SK-N-SH (cell line): ENCODE data around the gene MINK1. TPM values are rescaled to one million over a fixed set of nuclear protein-coding genes. Genes with fewer than 3 reads are reported as not detected.
"Not testable (repeated sequence)": the region's sequence is repeated elsewhere in the genome, so short reads cannot be mapped to it uniquely, and the experiment has no call there.

Experiments used
- CTCF ChIA-PET: fragments of 300-600, 350-600 bp; formaldehyde crosslinking; extraction: SDS; loops from one replicate; lab custom pipeline; 2021; lab: Yijun Ruan, JAX
- POLR2A ChIA-PET: fragments of 350-600 bp; sonication (Branson Sonifier 250); formaldehyde crosslinking; extraction: SDS; loops from one replicate; lab custom pipeline; 2020; ENCODE audit warnings: antibody characterized with exemption, inconsistent platforms; lab: Yijun Ruan, JAX
- DNase-seq: peaks from one replicate; pipeline ENCODE4 v3.0.0; 2012
- H2AFZ ChIP-seq: fragments of 200-600 bp; sonication (generic); 2 replicates; pipeline ENCODE4 v1.8.1; 2016; ENCODE audit warnings: antibody characterized with exemption, mild to moderate bottlenecking, low read depth
- H3F3A ChIP-seq: fragments of 200-600 bp; sonication (generic); replicated peaks from 2 replicates; pipeline ENCODE3; 2016; ENCODE audit warnings: antibody characterized with exemption, mild to moderate bottlenecking; ENCODE audit not compliant: insufficient read depth
- H3K27ac ChIP-seq, 2 experiments: fragments of 200-500 bp in 1 of 2; fragments of 200-600 bp in 1 of 2; sonication (Bioruptor generic) in 1 of 2; sonication (generic), shearing (Covaris generic) in 1 of 2; 2 replicates each; pipeline versions ENCODE4 v1.5.1 to v1.6.1; 2014 to 2016; ENCODE audit warnings: low read depth in 2 of 2, inconsistent platforms in 1 of 2, low read length in 1 of 2, mild to moderate bottlenecking in 1 of 2, mixed read lengths in 1 of 2
- H3K27me3 ChIP-seq: fragments of 200-600 bp; sonication (generic), shearing (Covaris generic); 2 replicates; pipeline ENCODE4 v1.6.1; 2016; ENCODE audit warnings: mixed run types; ENCODE audit not compliant: insufficient read depth
- H3K36me3 ChIP-seq, 2 experiments: fragments of 200-500 bp in 1 of 2; fragments of 200-600 bp in 1 of 2; sonication (Bioruptor generic) in 1 of 2; sonication (generic) in 1 of 2; replicated peaks in 1 of 2; 2 replicates each; pipeline versions ENCODE3 to v1.5.1; 2014 to 2016; ENCODE audit warnings: low read length in 1 of 2, mild to moderate bottlenecking in 1 of 2; ENCODE audit not compliant: insufficient read depth in 2 of 2, control insufficient read depth in 1 of 2
- H3K4me1 ChIP-seq, 2 experiments: fragments of 200-500 bp in 1 of 2; fragments of 200-600 bp in 1 of 2; sonication (Bioruptor generic) in 1 of 2; sonication (generic), shearing (Covaris generic) in 1 of 2; 2 replicates each; pipeline versions ENCODE4 v1.5.1 to v1.6.1; 2014 to 2016; ENCODE audit warnings: low read depth in 1 of 2, low read length in 1 of 2, mixed run types in 1 of 2; ENCODE audit not compliant: insufficient read depth in 2 of 2, control insufficient read depth in 1 of 2
- H3K4me2 ChIP-seq: fragments of 200-600 bp; sonication (generic), shearing (Covaris generic); 2 replicates; pipeline ENCODE4 v1.6.1; 2017; ENCODE audit warnings: mixed run types
- H3K4me3 ChIP-seq, 2 experiments: fragments of 200-500 bp in 1 of 2; fragments of 200-600 bp in 1 of 2; sonication (Bioruptor generic) in 1 of 2; sonication (generic), shearing (Covaris generic) in 1 of 2; 2 replicates each; pipeline versions ENCODE4 v1.5.1 to v1.8.1; 2014 to 2016; ENCODE audit warnings: low read depth in 2 of 2, inconsistent platforms in 1 of 2, low read length in 1 of 2, mild to moderate bottlenecking in 1 of 2, mixed read lengths in 1 of 2, moderate library complexity in 1 of 2
- H3K79me2 ChIP-seq: fragments of 200-600 bp; sonication (generic); 2 replicates; pipeline ENCODE4 v1.8.1; 2017; ENCODE audit warnings: mild to moderate bottlenecking; ENCODE audit not compliant: insufficient read depth
- H3K9ac ChIP-seq: fragments of 200-600 bp; sonication (generic); 2 replicates; pipeline ENCODE4 v1.6.1; 2017; ENCODE audit warnings: mixed run types
- H3K9me2 ChIP-seq: fragments of 200-600 bp; sonication (generic); 2 replicates; pipeline ENCODE4 v1.6.1; 2017; ENCODE audit warnings: mixed run types
- H3K9me3 ChIP-seq: fragments of 200-600 bp; sonication (generic); 2 replicates; pipeline ENCODE4 v1.6.1; 2017; ENCODE audit warnings: mixed run types, mild to moderate bottlenecking, moderate library complexity
- H4K20me1 ChIP-seq: fragments of 200-600 bp; sonication (generic); 2 replicates; pipeline ENCODE4 v1.6.1; 2017; ENCODE audit warnings: mild to moderate bottlenecking, mixed run types; ENCODE audit not compliant: insufficient read depth
- CTCF ChIP-seq: fragments of 200-600 bp; sonication (generic); IDR thresholded peaks from 2 replicates; pipeline ENCODE4 v1.6.1; 2017; ENCODE audit warnings: antibody characterized with exemption, mild to moderate bottlenecking, moderate library complexity
- ELF1 ChIP-seq: IDR thresholded peaks from 2 replicates; pipeline ENCODE4 v1.4.0; 2012
- FOXM1 ChIP-seq: IDR thresholded peaks from 2 replicates; pipeline ENCODE4 v1.4.0; 2012; ENCODE audit warnings: low read depth, mild to moderate bottlenecking
- GATA2 ChIP-seq: sonication (generic); formaldehyde crosslinking; IDR thresholded peaks from 2 replicates; pipeline ENCODE4 v1.5.0; 2020; ENCODE audit warnings: mild to moderate bottlenecking, missing genetic modification reagents
- IRF3 ChIP-seq: fragments of 150-350 bp; IDR thresholded peaks from 2 replicates; pipeline ENCODE4 v1.6.1; 2016; ENCODE audit warnings: mild to moderate bottlenecking, low read depth, low read length
- MAX ChIP-seq: IDR thresholded peaks from 2 replicates; pipeline ENCODE4 v1.4.0; 2012; ENCODE audit warnings: low read depth
- NFIC ChIP-seq: IDR thresholded peaks from 2 replicates; pipeline ENCODE4 v1.4.0; 2012; ENCODE audit warnings: borderline replicate concordance
- NRF1 ChIP-seq: IDR thresholded peaks from 2 replicates; pipeline ENCODE4 v1.6.1; 2012; ENCODE audit warnings: low read depth, mild to moderate bottlenecking, low read length
- RAD21 ChIP-seq: IDR thresholded peaks from 2 replicates; pipeline ENCODE4 v1.6.1; 2012; ENCODE audit warnings: mild to moderate bottlenecking, low read length
- RFX5 ChIP-seq: IDR thresholded peaks from 2 replicates; pipeline ENCODE4 v1.6.1; 2012; ENCODE audit warnings: mild to moderate bottlenecking, improper control_type of control experiment, low read length
- SIN3A ChIP-seq: IDR thresholded peaks from 2 replicates; pipeline ENCODE4 v1.6.1; 2012; ENCODE audit warnings: low read depth, mild to moderate bottlenecking, low read length, moderate library complexity, borderline replicate concordance
- TAF1 ChIP-seq: IDR thresholded peaks from 2 replicates; pipeline ENCODE4 v1.6.1; 2012; ENCODE audit warnings: low read depth, mild to moderate bottlenecking, low read length, moderate library complexity, borderline replicate concordance
- TCF12 ChIP-seq: IDR thresholded peaks from 2 replicates; pipeline ENCODE4 v1.4.0; 2012
- TEAD4 ChIP-seq: IDR thresholded peaks from 2 replicates; pipeline ENCODE4 v1.4.0; 2012; ENCODE audit warnings: mild to moderate bottlenecking, borderline replicate concordance; ENCODE audit not compliant: insufficient read depth
- USF2 ChIP-seq: fragments of 150-350 bp; IDR thresholded peaks from 2 replicates; pipeline ENCODE4 v1.6.1; 2017; ENCODE audit warnings: antibody characterized with exemption, low read length, low read depth, borderline replicate concordance
- ZBTB33 ChIP-seq: IDR thresholded peaks from 2 replicates; pipeline ENCODE4 v1.4.0; 2012; ENCODE audit warnings: low read depth, borderline replicate concordance
- WGBS: methylation state at CpG from one replicate; pipeline ENCODE4 v1.1.6; 2017; ENCODE audit warnings: low lambda C conversion rate; 5-methylcytosine and 5-hydroxymethylcytosine counted together
- polyA plus RNA-seq, 3 experiments: library from polyadenylated mRNA; depleted of rRNA; stranded (reverse); fragments of >200 nt; gene quantifications; 2 replicates each; pipeline ENCODE4 v1.2.3, GENCODE V29; 2012

Gene MINK1
- polyA plus RNA-seq, 1 of the 3 experiments (the other 2 are of a cell fraction) = 64.7 TPM

- H3K36me3 ChIP-seq = no peaks in the 10 kb centered on the region
- H4K20me1 ChIP-seq = no peaks in the 10 kb centered on the region
- no peak for DNase-seq
- H3K4me3 ChIP-seq = no peak overlapping the region
- WGBS = 81% methylated on average over 1 of the region's 1 CpG
- H2AFZ ChIP-seq = no peak overlapping the region
- H3K9me2 ChIP-seq = no peaks in the 10 kb centered on the region
- ChIA-PET POLR2A (no interaction called here), CTCF (interaction anchor here (1.3 to 3.2 kb wide), 2 partner anchors 10 to 148 kb away, joined by 4 to 10 read pairs; partner anchors contain the start of gene CHRNE)
- H3K27me3 ChIP-seq = no peaks in the 10 kb centered on the region
- H3K4me2 ChIP-seq = no peak overlapping the region
- H3K79me2 ChIP-seq = no peaks in the 10 kb centered on the region
- TF ChIP-seq USF2 (no peak), NRF1 (no peak), ZBTB33 (no peak), CTCF (no peak), TCF12 (no peak), SIN3A (no peak), GATA2 (no peak), TAF1 (no peak), FOXM1 (no peak), RAD21 (no peak), TEAD4 (no peak), RFX5 (no peak), ELF1 (no peak), IRF3 (no peak), NFIC (no peak), MAX (no peak)
- no peak overlapping the region for H3K9ac ChIP-seq
- H3K4me1 ChIP-seq = peaks cover 0 to 2% of the 10 kb centered on the region in 2 experiments; a peak in 1 of 4 replicates
- no peaks in the 10 kb centered on the region for H3K9me3 ChIP-seq
- H3K27ac ChIP-seq = no peak overlapping the region
- H3F3A ChIP-seq = peaks cover 3% of the 10 kb centered on the region
These were observed 80.9 kb downstream of the MINK1 start for GRCh38 chr17:4913994-4914393.

GRCh38 chr17:4914551-4914950, 81.4 kb downstream of the MINK1 start:
- H3K4me2 ChIP-seq, DNase-seq, H3K27ac ChIP-seq, H3K36me3 ChIP-seq, H3F3A ChIP-seq, H3K79me2 ChIP-seq, H4K20me1 ChIP-seq, POLR2A ChIA-PET, H3K27me3 ChIP-seq, H3K9me3 ChIP-seq, H2AFZ ChIP-seq, H3K9ac ChIP-seq, H3K4me3 ChIP-seq, H3K9me2 ChIP-seq, H3K4me1 ChIP-seq: not testable (repeated sequence)
- WGBS = 71% methylated on average over 4 of the region's 4 CpGs
- CTCF ChIA-PET = interaction anchor here (3.2 kb wide), 1 partner anchor 11 kb away, joined by 10 read pairs; the partner anchor contains the start of gene CHRNE
